Measurements from ENCODE around the gene RPS17.

DNA sequence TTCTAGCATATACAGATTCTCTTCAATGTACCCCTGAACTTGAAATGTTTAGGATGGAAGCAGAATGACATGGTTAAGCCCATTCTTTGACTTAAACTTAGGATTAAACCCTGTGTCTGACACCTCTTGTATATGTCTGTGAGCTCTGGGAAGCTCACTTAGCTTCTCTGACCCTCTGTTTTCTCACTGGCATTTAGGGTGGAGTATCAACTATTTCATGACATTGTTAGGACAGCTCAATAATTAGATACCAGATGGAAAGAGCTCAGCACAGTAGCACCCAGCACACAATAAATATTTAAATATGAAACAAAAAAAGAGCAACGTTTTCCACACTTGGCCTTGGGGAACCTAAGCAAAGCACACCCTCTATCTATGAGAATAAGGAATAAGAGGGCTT lies 18.2 kb upstream of the RPS17 start:
- TF ChIP-seq EZH2phosphoT487 (IDR thresholded peaks at IDR 0.05; ENCODE audit: low read length): no peak
- TF ChIP-seq, protein P1, sequence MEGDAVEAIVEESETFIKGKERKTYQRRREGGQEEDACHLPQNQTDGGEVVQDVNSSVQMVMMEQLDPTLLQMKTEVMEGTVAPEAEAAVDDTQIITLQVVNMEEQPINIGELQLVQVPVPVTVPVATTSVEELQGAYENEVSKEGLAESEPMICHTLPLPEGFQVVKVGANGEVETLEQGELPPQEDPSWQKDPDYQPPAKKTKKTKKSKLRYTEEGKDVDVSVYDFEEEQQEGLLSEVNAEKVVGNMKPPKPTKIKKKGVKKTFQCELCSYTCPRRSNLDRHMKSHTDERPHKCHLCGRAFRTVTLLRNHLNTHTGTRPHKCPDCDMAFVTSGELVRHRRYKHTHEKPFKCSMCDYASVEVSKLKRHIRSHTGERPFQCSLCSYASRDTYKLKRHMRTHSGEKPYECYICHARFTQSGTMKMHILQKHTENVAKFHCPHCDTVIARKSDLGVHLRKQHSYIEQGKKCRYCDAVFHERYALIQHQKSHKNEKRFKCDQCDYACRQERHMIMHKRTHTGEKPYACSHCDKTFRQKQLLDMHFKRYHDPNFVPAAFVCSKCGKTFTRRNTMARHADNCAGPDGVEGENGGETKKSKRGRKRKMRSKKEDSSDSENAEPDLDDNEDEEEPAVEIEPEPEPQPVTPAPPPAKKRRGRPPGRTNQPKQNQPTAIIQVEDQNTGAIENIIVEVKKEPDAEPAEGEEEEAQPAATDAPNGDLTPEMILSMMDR (IDR thresholded peaks at IDR 0.05; ENCODE audit: low read length): no peak

All from MM.1S (cell line).